HEK293 (cell line): ENCODE measurements around the gene DOP1B.

Experiments used
- HOXA7 ChIP-seq: sonication (generic); formaldehyde crosslinking; IDR thresholded peaks from 2 replicates; pipeline ENCODE4 v1.8.1; 2022; ENCODE audit warnings: missing genetic modification reagents, borderline replicate concordance
- KLF16 ChIP-seq: fragments of 450-650 bp; formaldehyde crosslinking; IDR thresholded peaks from 2 replicates; pipeline ENCODE4 v1.5.1; 2017; ENCODE audit warnings: missing biosample characterization, missing genetic modification characterization
- ZNF366 ChIP-seq: fragments of 450-650 bp; formaldehyde crosslinking; conservative IDR thresholded peaks from 2 replicates; pipeline ENCODE4 v1.5.1; 2016; ENCODE audit warnings: missing biosample characterization, missing genetic modification characterization
- ZNF624 ChIP-seq: fragments of 450-650 bp; formaldehyde crosslinking; IDR thresholded peaks from 2 replicates; pipeline ENCODE4 v1.5.1; 2017; ENCODE audit warnings: missing biosample characterization, missing genetic modification characterization
- ZNF747 ChIP-seq: fragments of 450-650 bp; formaldehyde crosslinking; IDR thresholded peaks from 2 replicates; pipeline ENCODE4 v1.5.1; 2016; ENCODE audit warnings: missing biosample characterization, missing genetic modification characterization
- ZNF792 ChIP-seq: fragments of 450-650 bp; formaldehyde crosslinking; IDR thresholded peaks from 2 replicates; pipeline ENCODE4 v1.5.1; 2016; ENCODE audit warnings: missing biosample characterization, missing genetic modification characterization
- TF ChIP-seq, protein P1 (sequence below): fragments of 450-650 bp; IDR thresholded peaks from 2 replicates; pipeline ENCODE4 v1.5.1; 2018; ENCODE audit warnings: missing biosample characterization, mild to moderate bottlenecking, missing genetic modification characterization
- TF ChIP-seq, protein P2 (sequence below): fragments of 450-650 bp; formaldehyde crosslinking; IDR thresholded peaks from 2 replicates; pipeline ENCODE4 v1.5.1; 2016; ENCODE audit warnings: missing biosample characterization, missing genetic modification characterization
- TF ChIP-seq, protein P3 (sequence below): fragments of 450-650 bp; formaldehyde crosslinking; IDR thresholded peaks from 2 replicates; pipeline ENCODE4 v1.5.1; 2016; ENCODE audit warnings: missing biosample characterization, missing genetic modification characterization
- TF ChIP-seq, protein P4 (sequence below): fragments of 450-650 bp; formaldehyde crosslinking; IDR thresholded peaks from 2 replicates; pipeline ENCODE4 v1.5.1; 2016; ENCODE audit warnings: missing biosample characterization, missing genetic modification characterization
- TF ChIP-seq, protein P5 (sequence below): fragments of 450-650 bp; formaldehyde crosslinking; IDR thresholded peaks from 2 replicates; pipeline ENCODE4 v1.5.1; 2016; ENCODE audit warnings: missing biosample characterization, missing genetic modification characterization

DNA sequence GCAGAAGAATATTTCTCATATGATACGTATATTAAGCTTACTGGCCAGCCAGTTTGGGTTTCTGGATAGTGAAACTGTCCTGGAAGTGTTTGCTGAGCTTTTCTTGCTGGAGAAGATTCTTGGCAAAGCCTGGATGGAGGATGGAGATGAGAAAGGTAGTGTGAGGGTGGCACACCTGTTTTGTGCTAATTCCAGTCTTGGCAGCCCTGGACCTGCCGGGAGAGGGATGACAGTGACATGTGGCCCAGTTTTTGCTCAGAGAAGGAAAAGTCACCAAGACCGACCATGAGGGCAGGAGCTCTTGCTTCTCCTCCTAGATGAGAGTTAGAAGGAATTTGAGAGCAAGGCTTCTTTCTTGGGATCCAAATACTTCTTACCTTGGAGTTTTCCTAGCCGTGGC is 34.1 kb downstream of the DOP1B start:
- TF ChIP-seq ZNF747 (tag by site-specific recombination) (no peak), ZNF366 (tag by site-specific recombination) (no peak), ZNF624 (no peak), ZNF792 (tag by site-specific recombination) (no peak), HOXA7 (CRISPR knock-in tag) (no peak), KLF16 (tag by site-specific recombination) (no peak)
- TF ChIP-seq, protein P1, sequence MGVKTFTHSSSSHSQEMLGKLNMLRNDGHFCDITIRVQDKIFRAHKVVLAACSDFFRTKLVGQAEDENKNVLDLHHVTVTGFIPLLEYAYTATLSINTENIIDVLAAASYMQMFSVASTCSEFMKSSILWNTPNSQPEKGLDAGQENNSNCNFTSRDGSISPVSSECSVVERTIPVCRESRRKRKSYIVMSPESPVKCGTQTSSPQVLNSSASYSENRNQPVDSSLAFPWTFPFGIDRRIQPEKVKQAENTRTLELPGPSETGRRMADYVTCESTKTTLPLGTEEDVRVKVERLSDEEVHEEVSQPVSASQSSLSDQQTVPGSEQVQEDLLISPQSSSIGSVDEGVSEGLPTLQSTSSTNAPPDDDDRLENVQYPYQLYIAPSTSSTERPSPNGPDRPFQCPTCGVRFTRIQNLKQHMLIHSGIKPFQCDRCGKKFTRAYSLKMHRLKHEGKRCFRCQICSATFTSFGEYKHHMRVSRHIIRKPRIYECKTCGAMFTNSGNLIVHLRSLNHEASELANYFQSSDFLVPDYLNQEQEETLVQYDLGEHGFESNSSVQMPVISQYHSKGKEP (tag by site-specific recombination), result no peak
- TF ChIP-seq, protein P2, sequence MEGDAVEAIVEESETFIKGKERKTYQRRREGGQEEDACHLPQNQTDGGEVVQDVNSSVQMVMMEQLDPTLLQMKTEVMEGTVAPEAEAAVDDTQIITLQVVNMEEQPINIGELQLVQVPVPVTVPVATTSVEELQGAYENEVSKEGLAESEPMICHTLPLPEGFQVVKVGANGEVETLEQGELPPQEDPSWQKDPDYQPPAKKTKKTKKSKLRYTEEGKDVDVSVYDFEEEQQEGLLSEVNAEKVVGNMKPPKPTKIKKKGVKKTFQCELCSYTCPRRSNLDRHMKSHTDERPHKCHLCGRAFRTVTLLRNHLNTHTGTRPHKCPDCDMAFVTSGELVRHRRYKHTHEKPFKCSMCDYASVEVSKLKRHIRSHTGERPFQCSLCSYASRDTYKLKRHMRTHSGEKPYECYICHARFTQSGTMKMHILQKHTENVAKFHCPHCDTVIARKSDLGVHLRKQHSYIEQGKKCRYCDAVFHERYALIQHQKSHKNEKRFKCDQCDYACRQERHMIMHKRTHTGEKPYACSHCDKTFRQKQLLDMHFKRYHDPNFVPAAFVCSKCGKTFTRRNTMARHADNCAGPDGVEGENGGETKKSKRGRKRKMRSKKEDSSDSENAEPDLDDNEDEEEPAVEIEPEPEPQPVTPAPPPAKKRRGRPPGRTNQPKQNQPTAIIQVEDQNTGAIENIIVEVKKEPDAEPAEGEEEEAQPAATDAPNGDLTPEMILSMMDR (tag by site-specific recombination), result no peak
- TF ChIP-seq, protein P3, sequence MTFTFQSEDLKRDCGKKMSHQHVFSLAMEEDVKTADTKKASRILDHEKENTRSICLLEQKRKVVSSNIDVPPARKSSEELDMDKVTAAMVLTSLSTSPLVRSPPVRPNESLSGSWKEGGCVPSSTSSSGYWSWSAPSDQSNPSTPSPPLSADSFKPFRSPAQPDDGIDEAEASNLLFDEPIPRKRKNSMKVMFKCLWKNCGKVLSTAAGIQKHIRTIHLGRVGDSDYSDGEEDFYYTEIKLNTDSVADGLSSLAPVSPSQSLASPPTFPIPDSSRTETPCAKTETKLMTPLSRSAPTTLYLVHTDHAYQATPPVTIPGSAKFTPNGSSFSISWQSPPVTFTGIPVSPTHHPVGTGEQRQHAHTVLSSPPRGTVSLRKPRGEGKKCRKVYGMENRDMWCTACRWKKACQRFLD (tag by site-specific recombination), result no peak
- TF ChIP-seq, protein P4, sequence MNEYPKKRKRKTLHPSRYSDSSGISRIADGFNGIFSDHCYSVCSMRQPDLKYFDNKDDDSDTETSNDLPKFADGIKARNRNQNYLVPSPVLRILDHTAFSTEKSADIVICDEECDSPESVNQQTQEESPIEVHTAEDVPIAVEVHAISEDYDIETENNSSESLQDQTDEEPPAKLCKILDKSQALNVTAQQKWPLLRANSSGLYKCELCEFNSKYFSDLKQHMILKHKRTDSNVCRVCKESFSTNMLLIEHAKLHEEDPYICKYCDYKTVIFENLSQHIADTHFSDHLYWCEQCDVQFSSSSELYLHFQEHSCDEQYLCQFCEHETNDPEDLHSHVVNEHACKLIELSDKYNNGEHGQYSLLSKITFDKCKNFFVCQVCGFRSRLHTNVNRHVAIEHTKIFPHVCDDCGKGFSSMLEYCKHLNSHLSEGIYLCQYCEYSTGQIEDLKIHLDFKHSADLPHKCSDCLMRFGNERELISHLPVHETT, result no peak
- TF ChIP-seq, protein P5, sequence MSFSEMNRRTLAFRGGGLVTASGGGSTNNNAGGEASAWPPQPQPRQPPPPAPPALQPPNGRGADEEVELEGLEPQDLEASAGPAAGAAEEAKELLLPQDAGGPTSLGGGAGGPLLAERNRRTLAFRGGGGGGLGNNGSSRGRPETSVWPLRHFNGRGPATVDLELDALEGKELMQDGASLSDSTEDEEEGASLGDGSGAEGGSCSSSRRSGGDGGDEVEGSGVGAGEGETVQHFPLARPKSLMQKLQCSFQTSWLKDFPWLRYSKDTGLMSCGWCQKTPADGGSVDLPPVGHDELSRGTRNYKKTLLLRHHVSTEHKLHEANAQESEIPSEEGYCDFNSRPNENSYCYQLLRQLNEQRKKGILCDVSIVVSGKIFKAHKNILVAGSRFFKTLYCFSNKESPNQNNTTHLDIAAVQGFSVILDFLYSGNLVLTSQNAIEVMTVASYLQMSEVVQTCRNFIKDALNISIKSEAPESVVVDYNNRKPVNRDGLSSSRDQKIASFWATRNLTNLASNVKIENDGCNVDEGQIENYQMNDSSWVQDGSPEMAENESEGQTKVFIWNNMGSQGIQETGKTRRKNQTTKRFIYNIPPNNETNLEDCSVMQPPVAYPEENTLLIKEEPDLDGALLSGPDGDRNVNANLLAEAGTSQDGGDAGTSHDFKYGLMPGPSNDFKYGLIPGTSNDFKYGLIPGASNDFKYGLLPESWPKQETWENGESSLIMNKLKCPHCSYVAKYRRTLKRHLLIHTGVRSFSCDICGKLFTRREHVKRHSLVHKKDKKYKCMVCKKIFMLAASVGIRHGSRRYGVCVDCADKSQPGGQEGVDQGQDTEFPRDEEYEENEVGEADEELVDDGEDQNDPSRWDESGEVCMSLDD, result no peak
